ENCODE results near the gene SP7. TPM values are rescaled to one million over a fixed set of nuclear protein-coding genes. Genes with fewer than 3 reads are reported as not detected.

Gene SP7
- total and polyA plus RNA-seq, 9 of the 15 experiments (the other 6 are each of a cell fraction or from before 2014, with no cell fraction given), result 0.04 TPM; not detected in 8

DNA sequence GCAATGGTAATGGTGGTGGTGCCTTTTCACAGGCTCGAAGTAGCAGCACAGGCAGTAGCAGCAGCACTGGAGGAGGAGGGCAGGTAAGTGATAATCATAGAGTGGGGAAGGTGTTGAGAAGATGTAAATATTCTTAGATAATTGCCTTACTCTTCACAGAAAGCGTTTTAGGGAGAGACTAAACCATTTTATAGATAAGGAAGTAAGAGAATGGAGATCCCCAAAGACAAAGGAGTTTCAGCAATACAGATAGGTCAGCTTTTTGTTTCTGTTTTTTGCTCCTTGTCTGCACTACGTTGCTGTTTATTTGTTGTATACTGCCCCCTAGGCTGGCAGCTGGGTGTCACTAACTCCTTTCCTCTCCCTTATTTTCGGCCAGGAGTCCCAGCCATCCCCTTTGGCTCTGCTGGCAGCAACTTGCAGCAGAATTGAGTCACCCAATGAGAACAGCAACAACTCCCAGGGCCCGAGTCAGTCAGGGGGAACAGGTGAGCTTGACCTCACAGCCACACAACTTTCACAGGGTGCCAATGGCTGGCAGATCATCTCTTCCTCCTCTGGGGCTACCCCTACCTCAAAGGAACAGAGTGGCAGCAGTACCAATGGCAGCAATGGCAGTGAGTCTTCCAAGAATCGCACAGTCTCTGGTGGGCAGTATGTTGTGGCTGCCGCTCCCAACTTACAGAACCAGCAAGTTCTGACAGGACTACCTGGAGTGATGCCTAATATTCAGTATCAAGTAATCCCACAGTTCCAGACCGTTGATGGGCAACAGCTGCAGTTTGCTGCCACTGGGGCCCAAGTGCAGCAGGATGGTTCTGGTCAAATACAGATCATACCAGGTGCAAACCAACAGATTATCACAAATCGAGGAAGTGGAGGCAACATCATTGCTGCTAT is 45.8 kb upstream of the SP7 start (continued):
- TF ChIP-seq, protein P1, sequence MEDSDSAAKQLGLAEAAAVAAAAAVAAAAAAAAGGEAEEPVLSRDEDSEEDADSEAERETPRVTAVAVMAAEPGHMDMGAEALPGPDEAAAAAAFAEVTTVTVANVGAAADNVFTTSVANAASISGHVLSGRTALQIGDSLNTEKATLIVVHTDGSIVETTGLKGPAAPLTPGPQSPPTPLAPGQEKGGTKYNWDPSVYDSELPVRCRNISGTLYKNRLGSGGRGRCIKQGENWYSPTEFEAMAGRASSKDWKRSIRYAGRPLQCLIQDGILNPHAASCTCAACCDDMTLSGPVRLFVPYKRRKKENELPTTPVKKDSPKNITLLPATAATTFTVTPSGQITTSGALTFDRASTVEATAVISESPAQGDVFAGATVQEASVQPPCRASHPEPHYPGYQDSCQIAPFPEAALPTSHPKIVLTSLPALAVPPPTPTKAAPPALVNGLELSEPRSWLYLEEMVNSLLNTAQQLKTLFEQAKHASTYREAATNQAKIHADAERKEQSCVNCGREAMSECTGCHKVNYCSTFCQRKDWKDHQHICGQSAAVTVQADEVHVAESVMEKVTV (CRISPR knock-in tag; IDR thresholded peaks at IDR 0.05), result 0 out of 2 replicates have a peak, but pooled peaks have one; percentile 51
- no peak for TF ChIP-seq ZNF507 (tag; conservative IDR thresholded peaks at IDR 0.05)
- TF ChIP-seq MBD2 (IDR thresholded peaks at IDR 0.05; ENCODE audit: borderline replicate concordance, low read depth), result no peak
- TF ChIP-seq, protein P2, sequence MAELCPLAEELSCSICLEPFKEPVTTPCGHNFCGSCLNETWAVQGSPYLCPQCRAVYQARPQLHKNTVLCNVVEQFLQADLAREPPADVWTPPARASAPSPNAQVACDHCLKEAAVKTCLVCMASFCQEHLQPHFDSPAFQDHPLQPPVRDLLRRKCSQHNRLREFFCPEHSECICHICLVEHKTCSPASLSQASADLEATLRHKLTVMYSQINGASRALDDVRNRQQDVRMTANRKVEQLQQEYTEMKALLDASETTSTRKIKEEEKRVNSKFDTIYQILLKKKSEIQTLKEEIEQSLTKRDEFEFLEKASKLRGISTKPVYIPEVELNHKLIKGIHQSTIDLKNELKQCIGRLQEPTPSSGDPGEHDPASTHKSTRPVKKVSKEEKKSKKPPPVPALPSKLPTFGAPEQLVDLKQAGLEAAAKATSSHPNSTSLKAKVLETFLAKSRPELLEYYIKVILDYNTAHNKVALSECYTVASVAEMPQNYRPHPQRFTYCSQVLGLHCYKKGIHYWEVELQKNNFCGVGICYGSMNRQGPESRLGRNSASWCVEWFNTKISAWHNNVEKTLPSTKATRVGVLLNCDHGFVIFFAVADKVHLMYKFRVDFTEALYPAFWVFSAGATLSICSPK (IDR thresholded peaks at IDR 0.05; ENCODE audit: borderline replicate concordance), result no peak
- TF ChIP-seq TEAD4 (IDR thresholded peaks at IDR 0.05; ENCODE audit: low read length), result no peak
- no peak for TF ChIP-seq TEAD4 (CRISPR knock-in tag; IDR thresholded peaks at IDR 0.05; ENCODE audit: borderline replicate concordance)
- no peak for TF ChIP-seq ZNF324 (CRISPR knock-in tag; IDR thresholded peaks at IDR 0.05)
- TF ChIP-seq ZNF785 (CRISPR knock-in tag; IDR thresholded peaks at IDR 0.05), result no peak
- no peak for TF ChIP-seq FOXA1 (IDR thresholded peaks at IDR 0.05; ENCODE audit: borderline replicate concordance)
- TF ChIP-seq, protein P3, sequence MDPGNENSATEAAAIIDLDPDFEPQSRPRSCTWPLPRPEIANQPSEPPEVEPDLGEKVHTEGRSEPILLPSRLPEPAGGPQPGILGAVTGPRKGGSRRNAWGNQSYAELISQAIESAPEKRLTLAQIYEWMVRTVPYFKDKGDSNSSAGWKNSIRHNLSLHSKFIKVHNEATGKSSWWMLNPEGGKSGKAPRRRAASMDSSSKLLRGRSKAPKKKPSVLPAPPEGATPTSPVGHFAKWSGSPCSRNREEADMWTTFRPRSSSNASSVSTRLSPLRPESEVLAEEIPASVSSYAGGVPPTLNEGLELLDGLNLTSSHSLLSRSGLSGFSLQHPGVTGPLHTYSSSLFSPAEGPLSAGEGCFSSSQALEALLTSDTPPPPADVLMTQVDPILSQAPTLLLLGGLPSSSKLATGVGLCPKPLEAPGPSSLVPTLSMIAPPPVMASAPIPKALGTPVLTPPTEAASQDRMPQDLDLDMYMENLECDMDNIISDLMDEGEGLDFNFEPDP (CRISPR knock-in tag; IDR thresholded peaks at IDR 0.05), result no peak
- peak; percentile 87; the same call in 1 of the 2 replicates for TF ChIP-seq KAT7 (CRISPR knock-in tag; IDR thresholded peaks at IDR 0.05; ENCODE audit: borderline replicate concordance)
- TF ChIP-seq POLR2A (conservative IDR thresholded peaks at IDR 0.05), result no peak
- no peak for TF ChIP-seq SLC30A9 (CRISPR knock-in tag; IDR thresholded peaks at IDR 0.05)
- no peak for TF ChIP-seq LARP7 (IDR thresholded peaks at IDR 0.05)
- no peak for TF ChIP-seq MIER1 (IDR thresholded peaks at IDR 0.05; ENCODE audit: low read depth)
- no peak for TF ChIP-seq NELFE (IDR thresholded peaks at IDR 0.05; ENCODE audit: insufficient read depth, insufficient read length)
- no peak for TF ChIP-seq MCM5 (IDR thresholded peaks at IDR 0.05; ENCODE audit: low read depth)
- TF ChIP-seq ZNF253 (CRISPR knock-in tag; conservative IDR thresholded peaks at IDR 0.05), result no peak
- TF ChIP-seq SMARCA5 (IDR thresholded peaks at IDR 0.05), result 0 out of 2 replicates have a peak, but pooled peaks have one; percentile 48
- TF ChIP-seq RBM25 (IDR thresholded peaks at IDR 0.05; ENCODE audit: low read depth, low read length, severe bottlenecking), result no peak
- TF ChIP-seq, protein P4, sequence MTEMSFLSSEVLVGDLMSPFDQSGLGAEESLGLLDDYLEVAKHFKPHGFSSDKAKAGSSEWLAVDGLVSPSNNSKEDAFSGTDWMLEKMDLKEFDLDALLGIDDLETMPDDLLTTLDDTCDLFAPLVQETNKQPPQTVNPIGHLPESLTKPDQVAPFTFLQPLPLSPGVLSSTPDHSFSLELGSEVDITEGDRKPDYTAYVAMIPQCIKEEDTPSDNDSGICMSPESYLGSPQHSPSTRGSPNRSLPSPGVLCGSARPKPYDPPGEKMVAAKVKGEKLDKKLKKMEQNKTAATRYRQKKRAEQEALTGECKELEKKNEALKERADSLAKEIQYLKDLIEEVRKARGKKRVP (CRISPR knock-in tag; IDR thresholded peaks at IDR 0.05), result no peak
- TF ChIP-seq, protein P5, sequence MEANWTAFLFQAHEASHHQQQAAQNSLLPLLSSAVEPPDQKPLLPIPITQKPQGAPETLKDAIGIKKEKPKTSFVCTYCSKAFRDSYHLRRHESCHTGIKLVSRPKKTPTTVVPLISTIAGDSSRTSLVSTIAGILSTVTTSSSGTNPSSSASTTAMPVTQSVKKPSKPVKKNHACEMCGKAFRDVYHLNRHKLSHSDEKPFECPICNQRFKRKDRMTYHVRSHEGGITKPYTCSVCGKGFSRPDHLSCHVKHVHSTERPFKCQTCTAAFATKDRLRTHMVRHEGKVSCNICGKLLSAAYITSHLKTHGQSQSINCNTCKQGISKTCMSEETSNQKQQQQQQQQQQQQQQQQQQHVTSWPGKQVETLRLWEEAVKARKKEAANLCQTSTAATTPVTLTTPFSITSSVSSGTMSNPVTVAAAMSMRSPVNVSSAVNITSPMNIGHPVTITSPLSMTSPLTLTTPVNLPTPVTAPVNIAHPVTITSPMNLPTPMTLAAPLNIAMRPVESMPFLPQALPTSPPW (CRISPR knock-in tag; IDR thresholded peaks at IDR 0.05), result peak; percentile 27; the same call in 1 of the 2 replicates
- TF ChIP-seq ZKSCAN3 (CRISPR knock-in tag; IDR thresholded peaks at IDR 0.05), result no peak

All from K562 (cell line).